ENCODE results near the gene TCEA2.
A peak's percentile ranks its signal among the peaks of the same experiment; 100 is the strongest.

TCEA2 gene

DNA sequence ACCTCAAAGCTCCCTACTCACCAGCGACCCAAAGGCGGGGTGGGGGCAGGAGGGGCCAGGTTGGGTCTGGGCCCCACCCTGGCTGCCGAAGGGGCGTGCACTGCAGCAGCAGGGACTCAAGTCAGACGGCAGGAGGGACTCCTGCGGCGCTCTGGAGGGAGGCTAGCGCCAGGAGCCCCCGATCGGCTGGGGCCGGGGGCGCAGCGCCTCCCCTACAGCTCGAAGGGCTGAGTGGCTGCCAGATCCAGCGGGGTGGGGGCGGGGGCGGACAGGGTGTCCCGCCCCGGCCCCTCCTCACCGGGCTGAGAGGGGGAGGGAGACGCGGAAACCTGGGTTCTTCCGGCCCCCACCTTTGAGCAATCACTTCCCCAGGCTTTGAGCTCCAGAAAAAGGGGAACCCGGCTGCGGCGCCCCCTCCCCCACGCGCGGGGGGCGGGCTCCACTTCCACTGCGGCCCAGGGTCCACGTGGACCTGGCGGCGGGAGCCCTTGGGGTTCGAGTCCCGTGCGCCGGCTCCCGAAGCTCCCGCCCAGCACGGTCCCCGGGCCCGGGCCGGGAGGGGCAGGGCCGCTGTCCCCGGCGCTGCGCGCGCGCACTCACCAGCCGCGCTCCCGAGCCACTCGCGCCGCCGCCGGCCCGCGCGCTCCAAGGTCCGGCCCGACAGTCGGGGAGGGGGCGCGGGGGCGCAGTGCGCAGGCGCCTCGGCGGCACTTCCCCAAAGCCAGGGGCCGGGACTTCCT lies 16.4 kb downstream of the TCEA2 start, which contains the start of gene RGS19:
TSS of gene RGS19 (minus strand) at position 246 of the 740 bp plus-strand sequence. CDS start 2,632 bp downstream, outside the sequence.
- TF ChIP-seq TAF1 (IDR thresholded peaks at IDR 0.05; ENCODE audit: low read depth): peak; percentile 25; the same call in 1 of the 2 replicates
- TF ChIP-seq CREB1 (IDR thresholded peaks at IDR 0.05; ENCODE audit: low read depth): no peak
- no peak for TF ChIP-seq RAD21 (IDR thresholded peaks at IDR 0.05; ENCODE audit: low read depth)
- peak; percentile 42; the same call in 1 of the 2 replicates for TF ChIP-seq TCF12 (IDR thresholded peaks at IDR 0.05; ENCODE audit: low read depth)
- no peak for TF ChIP-seq FOXM1 (IDR thresholded peaks at IDR 0.05; ENCODE audit: borderline replicate concordance, low read depth)
- no peak for TF ChIP-seq YY1 (IDR thresholded peaks at IDR 0.05; ENCODE audit: low read depth)
- TF ChIP-seq EP300 (IDR thresholded peaks at IDR 0.05; ENCODE audit: borderline replicate concordance): no peak
- no peak for TF ChIP-seq EGR1 (IDR thresholded peaks at IDR 0.05)
- TF ChIP-seq REST (IDR thresholded peaks at IDR 0.05; ENCODE audit: low read depth): no peak
- TF ChIP-seq ZBTB7A (IDR thresholded peaks at IDR 0.05; ENCODE audit: low read depth): no peak
- no peak for TF ChIP-seq CEBPB (IDR thresholded peaks at IDR 0.05)
- TF ChIP-seq TEAD4 (IDR thresholded peaks at IDR 0.05): no peak
- TF ChIP-seq, protein P1, sequence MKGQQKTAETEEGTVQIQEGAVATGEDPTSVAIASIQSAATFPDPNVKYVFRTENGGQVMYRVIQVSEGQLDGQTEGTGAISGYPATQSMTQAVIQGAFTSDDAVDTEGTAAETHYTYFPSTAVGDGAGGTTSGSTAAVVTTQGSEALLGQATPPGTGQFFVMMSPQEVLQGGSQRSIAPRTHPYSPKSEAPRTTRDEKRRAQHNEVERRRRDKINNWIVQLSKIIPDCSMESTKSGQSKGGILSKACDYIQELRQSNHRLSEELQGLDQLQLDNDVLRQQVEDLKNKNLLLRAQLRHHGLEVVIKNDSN (IDR thresholded peaks at IDR 0.05): no peak
- 0 out of 2 replicates have a peak, but pooled peaks have one; percentile 25 for TF ChIP-seq MAX (IDR thresholded peaks at IDR 0.05)
- no peak for TF ChIP-seq NFIC (IDR thresholded peaks at IDR 0.05)

DNA sequence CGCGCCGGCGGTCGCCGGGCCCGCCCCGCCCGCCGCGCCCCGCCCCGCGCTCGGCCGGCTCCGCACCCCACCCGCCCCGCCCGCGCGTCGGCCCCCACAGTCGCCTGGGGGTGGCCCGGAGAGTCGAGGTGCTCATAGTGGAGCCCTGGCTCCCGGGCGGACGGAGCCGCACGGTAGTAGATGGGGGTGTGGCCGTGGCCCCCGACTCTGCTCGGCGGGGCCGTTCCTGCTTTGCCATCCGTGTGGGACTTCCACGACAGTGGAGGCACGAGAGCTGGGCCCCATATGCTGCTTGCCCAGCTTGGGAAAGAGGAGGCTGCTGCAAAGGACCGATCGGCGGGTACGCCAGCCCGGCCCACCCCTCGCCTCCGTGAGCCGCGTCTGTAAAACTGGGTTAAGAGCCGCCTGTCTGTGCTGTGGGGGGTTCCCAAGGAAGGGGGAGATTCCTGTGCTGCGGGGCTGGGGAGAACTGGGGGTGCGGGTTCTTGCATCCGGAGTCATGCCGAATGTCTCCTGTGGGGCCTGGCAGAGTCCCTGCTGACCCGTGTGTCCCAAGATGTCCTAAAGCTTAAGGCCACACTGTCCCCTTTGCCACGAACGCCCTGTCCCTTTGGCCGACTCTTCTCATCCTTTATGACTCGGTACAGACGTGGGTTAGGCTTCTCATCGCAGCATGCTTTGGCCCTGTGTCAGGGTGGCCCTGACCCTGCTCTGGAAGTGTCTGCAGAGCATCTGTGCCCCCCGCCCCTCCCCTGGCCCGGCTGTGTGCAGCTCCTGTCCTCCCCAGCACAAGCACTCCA lies 17.2 kb downstream of the TCEA2 start, which contains the start of gene OPRL1:
TSS of gene OPRL1 (plus strand) at position 70 of the 800 bp plus-strand sequence. CDS start 12,639 bp downstream, outside the sequence.
- TF ChIP-seq MAX (IDR thresholded peaks at IDR 0.05) (0 out of 2 replicates have a peak, but pooled peaks have one; percentile 31), EGR1 (IDR thresholded peaks at IDR 0.05) (no peak)

DNA sequence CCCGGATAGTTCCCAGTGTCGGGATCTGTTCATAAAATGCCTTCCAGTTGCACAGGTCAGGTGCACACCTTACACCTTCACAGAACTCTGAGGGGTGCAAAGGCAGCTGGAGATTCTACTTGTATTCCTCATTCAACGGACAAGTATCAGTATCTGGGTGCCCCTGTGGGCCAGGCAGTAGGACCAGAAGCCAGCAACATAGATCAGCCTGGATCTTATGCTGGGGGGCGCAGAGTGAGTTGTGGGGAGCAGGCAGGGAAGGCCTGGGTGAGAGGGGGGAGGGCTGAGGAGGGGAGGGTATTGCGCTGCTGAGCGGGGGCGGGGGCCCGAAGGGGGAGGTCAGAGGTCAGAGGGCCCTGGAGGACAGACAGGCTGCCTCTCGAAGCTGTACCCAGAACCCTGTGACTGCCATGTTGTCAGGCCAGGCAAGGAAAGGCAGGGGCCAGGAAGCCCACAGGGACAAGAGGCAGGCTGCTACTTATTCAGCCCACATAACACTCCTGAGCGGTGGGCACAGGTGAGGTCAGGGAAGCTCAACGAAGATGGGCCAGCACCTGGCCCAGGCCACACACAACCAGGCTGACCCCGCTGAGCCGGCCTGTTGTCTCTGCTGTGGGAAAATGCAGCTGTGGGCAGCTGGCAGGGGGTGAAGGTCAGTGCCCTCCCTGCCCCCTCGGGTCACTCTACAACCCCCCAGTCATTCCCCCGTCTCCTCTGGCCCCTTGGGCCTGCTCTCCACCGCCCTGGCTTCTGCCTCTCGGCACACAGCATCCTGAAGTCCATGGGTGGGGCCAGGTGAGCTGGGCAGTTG lies 18.0 kb downstream of the TCEA2 start:
- TF ChIP-seq EGR1 (IDR thresholded peaks at IDR 0.05) (no peak), MAX (IDR thresholded peaks at IDR 0.05) (no peak), EP300 (IDR thresholded peaks at IDR 0.05; ENCODE audit: borderline replicate concordance) (no peak), TAF1 (IDR thresholded peaks at IDR 0.05; ENCODE audit: low read depth) (no peak), RAD21 (IDR thresholded peaks at IDR 0.05; ENCODE audit: low read depth) (no peak), YY1 (IDR thresholded peaks at IDR 0.05; ENCODE audit: low read depth) (no peak), NFIC (IDR thresholded peaks at IDR 0.05) (no peak), TEAD4 (IDR thresholded peaks at IDR 0.05) (no peak), FOXM1 (IDR thresholded peaks at IDR 0.05; ENCODE audit: borderline replicate concordance, low read depth) (no peak), CEBPB (IDR thresholded peaks at IDR 0.05) (no peak), REST (IDR thresholded peaks at IDR 0.05; ENCODE audit: low read depth) (no peak), CREB1 (IDR thresholded peaks at IDR 0.05; ENCODE audit: low read depth) (no peak), ZBTB7A (IDR thresholded peaks at IDR 0.05; ENCODE audit: low read depth) (no peak), TCF12 (IDR thresholded peaks at IDR 0.05; ENCODE audit: low read depth) (no peak)
- TF ChIP-seq, protein P1 (IDR thresholded peaks at IDR 0.05): no peak

GRCh38 chr20:64081624-64081964 lies 18.6 kb downstream of the TCEA2 start:
- no peak for TF ChIP-seq MAX (IDR thresholded peaks at IDR 0.05)
- no peak for TF ChIP-seq FOXM1 (IDR thresholded peaks at IDR 0.05; ENCODE audit: borderline replicate concordance, low read depth)
- no peak for TF ChIP-seq TAF1 (IDR thresholded peaks at IDR 0.05; ENCODE audit: low read depth)
- TF ChIP-seq TCF12 (IDR thresholded peaks at IDR 0.05; ENCODE audit: low read depth): no peak

Measured in Ishikawa (cell line).